ENCODE data around the gene ACTN4.

The ACTN4 gene

GRCh38 chr19:38706792-38707511, 59.5 kb downstream of the ACTN4 start:
- no peak for DNase-seq (ENCODE audit: low read depth)
- no peak overlapping the region for H3K4me3 ChIP-seq (ENCODE audit: control insufficient read depth, low read depth, low read length)
- no peak for TF ChIP-seq CTCF (IDR thresholded peaks at IDR 0.05; ENCODE audit: control insufficient read depth, insufficient read depth, low read depth, low read length, missing control alignments)

DNA sequence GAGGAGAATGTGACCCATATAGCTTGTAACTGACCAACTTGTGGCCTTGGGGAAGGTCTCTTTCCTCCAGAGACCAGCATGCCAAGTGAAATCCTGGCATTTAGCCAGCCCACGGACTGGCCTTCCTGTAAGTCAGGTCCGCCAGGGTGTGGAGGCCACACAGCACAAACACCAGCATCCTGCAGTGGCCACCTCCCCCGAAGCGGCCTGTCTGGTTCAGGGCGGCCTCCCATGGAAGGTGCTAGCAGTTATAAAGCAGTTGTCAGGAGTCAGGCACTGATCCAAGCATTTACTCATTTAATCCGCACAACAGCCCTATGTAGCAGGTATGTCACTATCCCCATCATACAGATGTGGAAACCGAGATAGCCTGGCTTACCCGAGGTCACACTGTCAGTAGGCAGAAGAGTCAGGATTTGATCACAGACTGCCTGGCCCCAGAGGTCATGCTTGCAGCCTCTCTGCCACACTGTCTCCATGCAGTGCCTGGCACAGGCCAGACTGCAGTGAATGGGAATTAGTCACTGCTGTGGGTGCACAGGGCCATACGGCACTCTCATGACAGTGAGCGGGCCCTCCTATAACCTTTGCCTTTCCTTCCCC, 60.2 kb downstream of the ACTN4 start:
- no peak for TF ChIP-seq CTCF (IDR thresholded peaks at IDR 0.05; ENCODE audit: control insufficient read depth, insufficient read depth, low read depth, low read length, missing control alignments)
- no peak overlapping the region for H3K4me3 ChIP-seq (ENCODE audit: control insufficient read depth, low read depth, low read length)
- DNase-seq (ENCODE audit: low read depth): no peak

GRCh38 chr19:38708413-38709024, 61.1 kb downstream of the ACTN4 start:
- no peak overlapping the region for H3K4me3 ChIP-seq (ENCODE audit: control insufficient read depth, low read depth, low read length)
- DNase-seq (ENCODE audit: low read depth): no peak
- no peak for TF ChIP-seq CTCF (IDR thresholded peaks at IDR 0.05; ENCODE audit: control insufficient read depth, insufficient read depth, low read depth, low read length, missing control alignments)

GRCh38 chr19:38709119-38709518, 61.7 kb downstream of the ACTN4 start:
- H3K4me3 ChIP-seq (ENCODE audit: control insufficient read depth, low read depth, low read length): no peak overlapping the region
- no peak for DNase-seq (ENCODE audit: low read depth)
- TF ChIP-seq CTCF (IDR thresholded peaks at IDR 0.05; ENCODE audit: control insufficient read depth, insufficient read depth, low read depth, low read length, missing control alignments): no peak

- TF ChIP-seq CTCF (IDR thresholded peaks at IDR 0.05; ENCODE audit: control insufficient read depth, insufficient read depth, low read depth, low read length, missing control alignments): no peak
- DNase-seq (ENCODE audit: low read depth): no peak
- no peak overlapping the region for H3K4me3 ChIP-seq (ENCODE audit: control insufficient read depth, low read depth, low read length)
Observed at GRCh38 chr19:38709671-38710415, 62.4 kb downstream of the ACTN4 start.

DNA sequence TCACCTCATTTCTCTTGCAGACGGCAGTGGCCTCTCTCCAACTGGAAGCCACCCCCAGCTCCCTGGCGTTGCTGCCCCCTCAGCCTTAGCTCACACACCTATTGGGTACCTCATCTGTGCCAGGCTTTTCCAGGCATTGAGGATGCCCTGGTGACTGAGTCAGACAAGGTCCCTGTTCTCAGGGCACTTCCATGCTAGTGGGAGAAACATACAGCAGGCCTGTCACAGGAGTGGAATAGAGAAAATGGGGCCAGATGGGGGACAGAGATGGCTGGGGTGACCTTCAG, 62.9 kb downstream of the ACTN4 start:
- no peak for DNase-seq (ENCODE audit: low read depth)
- TF ChIP-seq CTCF (IDR thresholded peaks at IDR 0.05; ENCODE audit: control insufficient read depth, insufficient read depth, low read depth, low read length, missing control alignments): no peak
- no peak overlapping the region for H3K4me3 ChIP-seq (ENCODE audit: control insufficient read depth, low read depth, low read length)
